OCI-LY7 (cell line): Measurements from ENCODE around the gene TMEM167A.

Experiments used
- EZH2phosphoT487 ChIP-seq: fragments of 200-600 bp; sonication (generic); IDR thresholded peaks from 2 replicates; pipeline ENCODE4 v1.6.1; 2018; ENCODE audit warnings: low read depth, borderline replicate concordance, mild to moderate bottlenecking, mixed run types, antibody characterized with exemption, low read length, moderate library complexity, mixed read lengths
- TF ChIP-seq, protein P1 (sequence below): fragments of 200-600 bp; sonication (generic); conservative IDR thresholded peaks from 2 replicates; pipeline ENCODE4 v1.5.1; 2014; ENCODE audit warnings: mild to moderate bottlenecking, antibody characterized with exemption, low read length, moderate library complexity, mixed read lengths

DNA sequence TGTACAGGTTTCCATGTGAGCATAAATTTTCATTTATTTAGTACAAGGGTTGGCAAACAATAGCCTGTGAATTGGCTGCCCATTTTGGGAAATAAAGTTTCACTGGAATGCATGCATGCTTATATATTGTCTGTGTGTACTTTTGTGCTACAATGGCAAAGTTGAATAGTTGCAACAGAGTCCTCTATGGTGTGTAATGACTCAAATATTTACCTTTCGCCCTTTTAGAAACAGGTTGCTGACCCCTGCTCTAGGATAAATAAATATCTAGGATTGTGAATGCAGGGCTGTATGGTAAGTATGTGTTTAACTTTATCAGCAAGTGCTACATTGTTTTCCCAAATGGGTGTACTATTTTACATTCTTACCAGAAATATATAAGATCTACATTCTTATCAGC is 47.4 kb upstream of the TMEM167A start:
- no peak for TF ChIP-seq EZH2phosphoT487
- TF ChIP-seq, protein P1, sequence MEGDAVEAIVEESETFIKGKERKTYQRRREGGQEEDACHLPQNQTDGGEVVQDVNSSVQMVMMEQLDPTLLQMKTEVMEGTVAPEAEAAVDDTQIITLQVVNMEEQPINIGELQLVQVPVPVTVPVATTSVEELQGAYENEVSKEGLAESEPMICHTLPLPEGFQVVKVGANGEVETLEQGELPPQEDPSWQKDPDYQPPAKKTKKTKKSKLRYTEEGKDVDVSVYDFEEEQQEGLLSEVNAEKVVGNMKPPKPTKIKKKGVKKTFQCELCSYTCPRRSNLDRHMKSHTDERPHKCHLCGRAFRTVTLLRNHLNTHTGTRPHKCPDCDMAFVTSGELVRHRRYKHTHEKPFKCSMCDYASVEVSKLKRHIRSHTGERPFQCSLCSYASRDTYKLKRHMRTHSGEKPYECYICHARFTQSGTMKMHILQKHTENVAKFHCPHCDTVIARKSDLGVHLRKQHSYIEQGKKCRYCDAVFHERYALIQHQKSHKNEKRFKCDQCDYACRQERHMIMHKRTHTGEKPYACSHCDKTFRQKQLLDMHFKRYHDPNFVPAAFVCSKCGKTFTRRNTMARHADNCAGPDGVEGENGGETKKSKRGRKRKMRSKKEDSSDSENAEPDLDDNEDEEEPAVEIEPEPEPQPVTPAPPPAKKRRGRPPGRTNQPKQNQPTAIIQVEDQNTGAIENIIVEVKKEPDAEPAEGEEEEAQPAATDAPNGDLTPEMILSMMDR: no peak
